Skeletal muscle tissue (tissue), 4 donors: ENCODE data around the gene RPIA. TPM values are rescaled to one million over a fixed set of nuclear protein-coding genes. Genes with fewer than 3 reads are reported as not detected.
"Not testable (repeated sequence)": the region's sequence is repeated elsewhere in the genome, so short reads cannot be mapped to it uniquely, and the experiment has no call there.

Experiments
- H3K27ac ChIP-seq: one replicate; pipeline ENCODE4 v1.7.0; 2013; ENCODE audit warnings: mild to moderate bottlenecking, low read depth, low read length, inconsistent platforms
- H3K27me3 ChIP-seq, 3 donors: one replicate each; pipeline ENCODE4 v1.7.0; 2013; ENCODE audit warnings: low read length in 3 of 3; ENCODE audit not compliant: control insufficient read depth in 3 of 3, insufficient read depth in 3 of 3
- H3K36me3 ChIP-seq, 3 donors: one replicate each; pipeline ENCODE4 v1.7.0; 2013; ENCODE audit warnings: low read length in 3 of 3; ENCODE audit not compliant: control insufficient read depth in 3 of 3, insufficient read depth in 3 of 3
- H3K4me1 ChIP-seq, 3 donors: one replicate each; pipeline ENCODE4 v1.7.0; 2013; ENCODE audit warnings: low read length in 3 of 3, mild to moderate bottlenecking in 3 of 3; ENCODE audit not compliant: control insufficient read depth in 3 of 3, insufficient read depth in 3 of 3
- H3K4me3 ChIP-seq, 3 donors: one replicate each; pipeline ENCODE4 v1.7.0; 2013; ENCODE audit warnings: low read length in 3 of 3
- H3K9ac ChIP-seq, 3 donors: one replicate each; pipeline ENCODE4 v1.7.0; 2013; ENCODE audit warnings: low read length in 3 of 3, mild to moderate bottlenecking in 3 of 3, moderate library complexity in 2 of 3, low read depth in 1 of 3
- H3K9me3 ChIP-seq, 3 donors: one replicate each; pipeline ENCODE4 v1.7.0; 2013; ENCODE audit warnings: low read length in 3 of 3; ENCODE audit not compliant: control insufficient read depth in 3 of 3
- total RNA-seq: library from RNA; depleted of rRNA; stranded (reverse); fragments of >200 nt; gene quantifications from one replicate; pipeline ENCODE4 v1.2.3, GENCODE V29; 2014
- donor health status: Osteomylitis.

The RPIA gene
- total RNA-seq, 1 donor from 2014 or later, result 11.0 TPM

- Histone ChIP-seq H3K4me3 (no peak overlapping the region), H3K9ac (no peak overlapping the region), H3K27me3 (no peaks in the 10 kb centered on the region), H3K9me3 (no peaks in the 10 kb centered on the region), H3K4me1 (no peaks in the 10 kb centered on the region), H3K27ac (no peak overlapping the region), H3K36me3 (peaks cover 30 to 38% (median 32%) of the 10 kb centered on the region in 3 donors)
These were observed 55.5 kb downstream of the RPIA start for GRCh38 chr2:88746929-88747490.

- H3K36me3 ChIP-seq, result peaks cover 31 to 45% (median 37%) of the 10 kb centered on the region in 3 donors
These were observed 56.5 kb downstream of the RPIA start for GRCh38 chr2:88747990-88748389.

GRCh38 chr2:88751768-88752167 is 60.3 kb downstream of the RPIA start:
- peaks cover 2 to 11% (median 9%) of the 10 kb centered on the region in 3 donors for H3K4me1 ChIP-seq
- no peaks in the 10 kb centered on the region for H3K27me3 ChIP-seq
- no peaks in the 10 kb centered on the region for H3K9me3 ChIP-seq
- H3K27ac ChIP-seq, result no peak overlapping the region
- peaks cover 32 to 41% (median 39%) of the 10 kb centered on the region in 3 donors for H3K36me3 ChIP-seq
- H3K4me3 ChIP-seq, result no peak overlapping the region
- H3K9ac ChIP-seq, result no peak overlapping the region

More at GRCh38 chr2:88747990-88748389, 56.5 kb downstream of the RPIA start:
- H3K27me3 ChIP-seq, result no peaks in the 10 kb centered on the region
- no peak overlapping the region for H3K9ac ChIP-seq
- H3K27ac ChIP-seq, result no peak overlapping the region
- no peak overlapping the region for H3K4me3 ChIP-seq
- H3K9me3 ChIP-seq, result no peaks in the 10 kb centered on the region
- no peaks in the 10 kb centered on the region for H3K4me1 ChIP-seq

- H3K27ac ChIP-seq, result no peak overlapping the region
- peaks cover 2 to 11% (median 9%) of the 10 kb centered on the region in 3 donors for H3K4me1 ChIP-seq
- peaks cover 24 to 31% (median 30%) of the 10 kb centered on the region in 3 donors for H3K36me3 ChIP-seq
- no peak overlapping the region for H3K4me3 ChIP-seq
- no peak overlapping the region for H3K9ac ChIP-seq
- H3K9me3 ChIP-seq, result no peaks in the 10 kb centered on the region
- no peaks in the 10 kb centered on the region for H3K27me3 ChIP-seq
These were observed 62.5 kb downstream of the RPIA start for GRCh38 chr2:88753833-88754584.

GRCh38 chr2:88754585-88755320 is 63.3 kb downstream of the RPIA start:
- Histone ChIP-seq H3K9me3 (no peaks in the 10 kb centered on the region), H3K27me3 (no peaks in the 10 kb centered on the region), H3K9ac (no peak overlapping the region), H3K36me3 (peaks cover 20 to 31% (median 28%) of the 10 kb centered on the region in 3 donors), H3K27ac (no peak overlapping the region), H3K4me3 (no peak overlapping the region), H3K4me1 (peaks cover 2 to 11% (median 9%) of the 10 kb centered on the region in 3 donors)

GRCh38 chr2:88755836-88756235 is 64.4 kb downstream of the RPIA start:
- no peaks in the 10 kb centered on the region for H3K9me3 ChIP-seq
- H3K4me3 ChIP-seq, result no peak overlapping the region
- peaks cover 2 to 11% (median 9%) of the 10 kb centered on the region in 3 donors for H3K4me1 ChIP-seq
- no peak overlapping the region for H3K9ac ChIP-seq
- peaks cover 15 to 28% (median 21%) of the 10 kb centered on the region in 3 donors for H3K36me3 ChIP-seq
- no peaks in the 10 kb centered on the region for H3K27me3 ChIP-seq
- no peak overlapping the region for H3K27ac ChIP-seq

- H3K27me3 ChIP-seq, result no peaks in the 10 kb centered on the region
- H3K4me1 ChIP-seq, result peaks cover 2 to 11% (median 9%) of the 10 kb centered on the region in 3 donors
- H3K36me3 ChIP-seq, result peaks cover 4 to 19% (median 12%) of the 10 kb centered on the region in 3 donors
- H3K9me3 ChIP-seq, result no peaks in the 10 kb centered on the region
- no peak overlapping the region for H3K4me3 ChIP-seq
- H3K9ac ChIP-seq, result no peak overlapping the region
- no peak overlapping the region for H3K27ac ChIP-seq
These were observed 65.6 kb downstream of the RPIA start for GRCh38 chr2:88757025-88757424.

- H3K4me3 ChIP-seq, H3K9me3 ChIP-seq, H3K27me3 ChIP-seq, H3K27ac ChIP-seq, H3K9ac ChIP-seq: not testable (repeated sequence)
- H3K36me3 ChIP-seq, result peaks cover 0 to 16% (median 0%) of the 10 kb centered on the region in 3 donors
- peaks cover 2 to 11% (median 9%) of the 10 kb centered on the region in 3 donors for H3K4me1 ChIP-seq
These were observed 67.2 kb downstream of the RPIA start for GRCh38 chr2:88758702-88759101.

- H3K36me3 ChIP-seq, result peaks cover 0 to 3% (median 0%) of the 10 kb centered on the region in 3 donors
- H3K9me3 ChIP-seq, result peaks cover 0 to 2% (median 0%) of the 10 kb centered on the region in 3 donors
- no peak overlapping the region for H3K4me3 ChIP-seq
- no peak overlapping the region for H3K27ac ChIP-seq
- H3K27me3 ChIP-seq, result peaks cover 15 to 22% (median 22%) of the 10 kb centered on the region in 3 donors
- peaks cover 8 to 14% (median 10%) of the 10 kb centered on the region in 3 donors for H3K4me1 ChIP-seq
- no peak overlapping the region for H3K9ac ChIP-seq
These were observed 69.5 kb downstream of the RPIA start for GRCh38 chr2:88760819-88761598.
